ENCODE results near the gene ANKRD22. TPM values are rescaled to one million over a fixed set of nuclear protein-coding genes. Genes with fewer than 3 reads are reported as not detected.

Gene ANKRD22
- total RNA-seq, 1 experiment from 2014 or later: 4.9 TPM

GRCh38 chr10:88865281-88865876 lies 13.7 kb upstream of the ANKRD22 start:
- DNase-seq: no peak
- Histone ChIP-seq H3K9me2 (ENCODE audit: insufficient read depth) (no peaks in the 10 kb centered on the region), H3K79me2 (ENCODE audit: low read depth) (no peaks in the 10 kb centered on the region), H3K4me2 (no peak overlapping the region), H3K27me3 (ENCODE audit: insufficient read depth, low read depth) (no peaks in the 10 kb centered on the region), H3F3A (ENCODE audit: insufficient read depth, low read depth) (no peaks in the 10 kb centered on the region), H3K4me3 (no peak overlapping the region), H3K36me3 (ENCODE audit: low read depth) (no peaks in the 10 kb centered on the region), H3K4me1 (replicated peaks; ENCODE audit: insufficient read depth) (peaks cover 16% of the 10 kb centered on the region; the same call in 1 of the 2 replicates), H3K27ac (no peak overlapping the region), H4K20me1 (ENCODE audit: insufficient read depth) (no peaks in the 10 kb centered on the region), H2AFZ (no peak overlapping the region), H3K9me3 (ENCODE audit: insufficient read depth, low read depth) (no peaks in the 10 kb centered on the region)
- CTCF ChIA-PET: interaction anchor here (1.5 kb wide), 1 partner anchor 29 kb away, joined by 9 read pairs; no protein-coding TSS in a partner anchor
- BruUV-seq (replicated peaks): no TSS peak
- intact Hi-C loops (cut with micrococcal nuclease; ENCODE audit: unreplicated experiment): loop anchor here (1.0 kb wide), 1 partner anchor 30 kb away; no protein-coding TSS in a partner anchor
- POLR2A ChIA-PET (ENCODE audit: unreplicated experiment): no interaction called here
- peak; percentile 30; the same call in 1 of the 2 replicates for TF ChIP-seq CTCF (conservative IDR thresholded peaks at IDR 0.05)
- no peak for TF ChIP-seq EZH2 (IDR thresholded peaks at IDR 0.05; ENCODE audit: low read depth)

DNA sequence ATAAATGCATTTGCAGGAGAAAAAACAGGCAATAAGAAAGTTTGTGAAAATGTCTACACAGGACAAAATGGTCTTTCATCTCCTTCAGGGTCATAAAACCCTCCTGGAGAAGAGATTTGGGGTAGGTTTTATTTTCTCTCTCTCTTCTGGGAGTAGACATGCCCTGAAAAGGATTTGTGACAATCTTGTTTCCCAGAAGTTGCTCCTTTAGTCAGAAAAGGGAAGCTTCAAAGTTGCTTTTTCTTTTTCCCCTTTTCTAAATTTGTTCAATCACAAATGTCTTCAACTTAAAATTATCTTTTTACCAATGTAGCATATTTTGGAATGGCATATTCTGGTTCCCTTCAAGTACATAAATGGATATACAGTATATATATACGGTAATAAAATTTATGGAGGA lies 9.4 kb upstream of the ANKRD22 start:
- H3K4me3 ChIP-seq: no peak overlapping the region
- intact Hi-C loops (cut with micrococcal nuclease; ENCODE audit: unreplicated experiment): no loop called here
- no TSS peak for BruUV-seq (replicated peaks)
- H2AFZ ChIP-seq: no peak overlapping the region
- no peak for TF ChIP-seq EZH2 (IDR thresholded peaks at IDR 0.05; ENCODE audit: low read depth)
- peaks cover 26% of the 10 kb centered on the region for H3K4me1 ChIP-seq (replicated peaks; ENCODE audit: insufficient read depth)
- DNase-seq: no peak
- no peak overlapping the region for H3K4me2 ChIP-seq
- no peaks in the 10 kb centered on the region for H3K9me2 ChIP-seq (ENCODE audit: insufficient read depth)
- H3F3A ChIP-seq (ENCODE audit: insufficient read depth, low read depth): peaks cover 11% of the 10 kb centered on the region
- H3K27me3 ChIP-seq (ENCODE audit: insufficient read depth, low read depth): no peaks in the 10 kb centered on the region
- no peaks in the 10 kb centered on the region for H3K79me2 ChIP-seq (ENCODE audit: low read depth)
- H3K9me3 ChIP-seq (ENCODE audit: insufficient read depth, low read depth): no peaks in the 10 kb centered on the region
- H3K27ac ChIP-seq: no peak overlapping the region
- no peaks in the 10 kb centered on the region for H3K36me3 ChIP-seq (ENCODE audit: low read depth)
- ChIA-PET CTCF (no interaction called here), POLR2A (ENCODE audit: unreplicated experiment) (no interaction called here)
- H4K20me1 ChIP-seq (ENCODE audit: insufficient read depth): no peaks in the 10 kb centered on the region

- TF ChIP-seq CTCF (conservative IDR thresholded peaks at IDR 0.05) (no peak), EZH2 (IDR thresholded peaks at IDR 0.05; ENCODE audit: low read depth) (no peak)
- H3K4me3 ChIP-seq: no peak overlapping the region
- H3K27ac ChIP-seq: peak overlapping the region; percentile 81
- BruUV-seq (replicated peaks): no TSS peak
- DNase-seq: peak in 1 of 2 experiments; percentile 83
- no peaks in the 10 kb centered on the region for H3K36me3 ChIP-seq (ENCODE audit: low read depth)
- POLR2A ChIA-PET (ENCODE audit: unreplicated experiment): no interaction called here
- CTCF ChIA-PET: no interaction called here
- H3K79me2 ChIP-seq (ENCODE audit: low read depth): no peaks in the 10 kb centered on the region
- H4K20me1 ChIP-seq (ENCODE audit: insufficient read depth): no peaks in the 10 kb centered on the region
- H3K27me3 ChIP-seq (ENCODE audit: insufficient read depth, low read depth): no peaks in the 10 kb centered on the region
- H3F3A ChIP-seq (ENCODE audit: insufficient read depth, low read depth): peaks cover 11% of the 10 kb centered on the region
- peaks cover 21% of the 10 kb centered on the region for H3K4me1 ChIP-seq (replicated peaks; ENCODE audit: insufficient read depth)
- H2AFZ ChIP-seq: peak overlapping the region; percentile 63; the same call in 1 of the 2 replicates
- no peaks in the 10 kb centered on the region for H3K9me3 ChIP-seq (ENCODE audit: insufficient read depth, low read depth)
- H3K4me2 ChIP-seq: peak overlapping the region; percentile 65
- intact Hi-C loops (cut with micrococcal nuclease; ENCODE audit: unreplicated experiment): loop anchor here (1.0 to 5.0 kb wide), 2 partner anchors 8 to 39 kb away; no protein-coding TSS in a partner anchor
- H3K9me2 ChIP-seq (ENCODE audit: insufficient read depth): no peaks in the 10 kb centered on the region
Observed at GRCh38 chr10:88858491-88858890, 6.8 kb upstream of the ANKRD22 start.

Measured in PC-9 (cell line).